Fibroblast of lung (primary cell): Measurements from ENCODE around the gene KRT15. TPM values are rescaled to one million over a fixed set of nuclear protein-coding genes. Genes with fewer than 3 reads are reported as not detected.

ENCODE experiments used
- DNase-seq, 2 donors: peaks; one replicate each; pipeline versions ENCODE4 v3.0.0 to v3.0.0-alpha.2; 2010; ENCODE audit warnings: low read depth in 2 of 2
- H2AFZ ChIP-seq: 2 replicates; pipeline ENCODE4 v1.5.1; 2012; ENCODE audit warnings: low read length, control low read depth, inconsistent platforms
- H3K27ac ChIP-seq: 2 replicates; pipeline ENCODE4 v1.5.1; 2011; ENCODE audit warnings: low read length, control low read depth; ENCODE audit not compliant: insufficient read depth
- H3K27me3 ChIP-seq: 2 replicates; pipeline ENCODE4 v1.5.1; 2011; ENCODE audit warnings: mild to moderate bottlenecking, low read length; ENCODE audit not compliant: control insufficient read depth, insufficient read depth
- H3K36me3 ChIP-seq: 2 replicates; pipeline ENCODE4 v1.5.1; 2011; ENCODE audit warnings: low read length; ENCODE audit not compliant: control insufficient read depth, insufficient read depth
- H3K4me1 ChIP-seq: 2 replicates; pipeline ENCODE4 v1.5.1; 2011; ENCODE audit warnings: low read length; ENCODE audit not compliant: control insufficient read depth, insufficient read depth; ENCODE audit errors: extremely low read depth
- H3K4me2 ChIP-seq: 2 replicates; pipeline ENCODE4 v1.5.1; 2011; ENCODE audit warnings: low read length, control low read depth; ENCODE audit not compliant: insufficient read depth; ENCODE audit errors: extremely low read depth
- H3K4me3 ChIP-seq, 4 experiments: fragments of 200-600 bp in 1 of 4; sonication (generic) in 1 of 4; replicated peaks in 1 of 4; 2 replicates each; pipeline ENCODE4 v1.5.1; 2011 to 2016; ENCODE audit warnings: low read length in 4 of 4, low read depth in 3 of 4, mild to moderate bottlenecking in 3 of 4, control low read depth in 2 of 4, inconsistent platforms in 1 of 4, mixed read lengths in 1 of 4; ENCODE audit not compliant: insufficient read depth in 1 of 4; ENCODE audit errors: control extremely low read depth in 1 of 4
- H3K79me2 ChIP-seq: 2 replicates; pipeline ENCODE4 v1.5.1; 2012; ENCODE audit warnings: mild to moderate bottlenecking, low read length, inconsistent platforms; ENCODE audit not compliant: control insufficient read depth, insufficient read depth
- H3K9ac ChIP-seq: 2 replicates; pipeline ENCODE4 v1.5.1; 2011; ENCODE audit warnings: mild to moderate bottlenecking, low read length, control low read depth; ENCODE audit not compliant: insufficient read depth
- H3K9me3 ChIP-seq: 2 replicates; pipeline ENCODE4 v1.5.1; 2012; ENCODE audit warnings: low read depth, low read length; ENCODE audit not compliant: control insufficient read depth, insufficient read depth
- H4K20me1 ChIP-seq: 2 replicates; pipeline ENCODE4 v1.5.1; 2011; ENCODE audit warnings: low read length; ENCODE audit not compliant: control insufficient read depth, insufficient read depth; ENCODE audit errors: extremely low read depth
- EZH2 ChIP-seq: IDR thresholded peaks from 2 replicates; pipeline ENCODE4 v1.5.1; 2012; ENCODE audit warnings: low read length, control low read depth, mild to moderate bottlenecking; ENCODE audit errors: missing control alignments
- polyA plus RNA-seq, 2 donors: library from polyadenylated mRNA; depleted of rRNA in 1 of 2; stranded (reverse) in 1 of 2; unstranded in 1 of 2; fragments of >200 nt; gene quantifications; 2 replicates each; pipeline ENCODE4 v1.2.1, GENCODE V29; 2011 to 2012; ENCODE audit warnings: missing spikeins in 1 of 2
- total RNA-seq: library from RNA; depleted of rRNA; stranded (reverse); fragments of >200 nt; gene quantifications from 2 replicates; pipeline ENCODE4 v1.2.1, GENCODE V29; 2014
- TF ChIP-seq, protein P1 (sequence below), 2 donors: IDR thresholded peaks in 1 of 2; conservative IDR thresholded peaks in 1 of 2; 1 replicate in 1 of 2; 2 replicates in 1 of 2; pipeline ENCODE4 v1.5.1; 2011 to 2012; ENCODE audit warnings: low read length in 2 of 2, control low read depth in 1 of 2, inconsistent platforms in 1 of 2, low read depth in 1 of 2, mild to moderate bottlenecking in 1 of 2

KRT15 gene
- total and polyA plus RNA-seq, 2 donors (not counting 1 experiment from before 2014, with no cell fraction given) = 0.17 to 0.47 TPM

DNA sequence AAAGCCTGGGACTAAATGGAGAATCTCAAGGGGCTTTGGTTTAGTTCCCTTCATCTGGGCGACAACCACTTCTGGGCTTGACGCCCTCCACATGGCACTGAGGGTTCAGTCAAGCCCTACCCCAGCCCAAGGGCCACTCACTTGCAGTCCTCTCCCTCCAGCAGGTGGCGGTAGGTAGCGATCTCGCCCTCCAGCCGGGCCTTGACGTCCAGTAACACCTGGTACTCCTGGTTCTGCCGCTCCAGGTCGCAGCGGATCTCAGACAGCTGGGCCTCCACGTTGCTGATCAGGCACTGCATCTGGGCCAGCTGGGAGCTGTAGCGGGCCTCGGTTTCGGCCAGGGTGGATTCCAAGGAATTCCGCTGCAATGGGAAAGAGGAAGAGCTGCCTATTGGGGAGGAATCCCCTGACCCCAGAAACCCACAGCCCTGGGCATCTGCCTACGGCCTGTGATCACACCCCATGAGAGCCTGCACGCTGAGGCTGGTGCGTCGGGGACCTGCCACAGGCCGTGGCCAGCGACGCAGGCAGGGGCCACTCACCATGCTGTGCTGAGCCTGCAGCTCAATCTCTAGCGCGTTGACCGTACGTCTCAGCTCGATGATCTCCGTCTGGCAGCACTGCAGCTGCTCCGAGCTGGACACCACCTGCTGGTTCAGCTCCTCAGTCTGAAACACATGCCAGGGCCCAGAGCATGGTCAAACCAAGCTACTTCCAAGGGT is 31.7 kb downstream of the KRT15 start:
- no peak overlapping the region for H3K27ac ChIP-seq
- no peak overlapping the region for H2AFZ ChIP-seq
- H3K4me2 ChIP-seq = no peak overlapping the region
- H3K9ac ChIP-seq = no peak overlapping the region
- no peaks in the 10 kb centered on the region for H3K4me1 ChIP-seq
- no peaks in the 10 kb centered on the region for H3K36me3 ChIP-seq
- DNase-seq = no peak
- no peaks in the 10 kb centered on the region for H3K79me2 ChIP-seq
- no peaks in the 10 kb centered on the region for H4K20me1 ChIP-seq
- no peak overlapping the region for H3K4me3 ChIP-seq
- no peaks in the 10 kb centered on the region for H3K27me3 ChIP-seq
- TF ChIP-seq, protein P1, sequence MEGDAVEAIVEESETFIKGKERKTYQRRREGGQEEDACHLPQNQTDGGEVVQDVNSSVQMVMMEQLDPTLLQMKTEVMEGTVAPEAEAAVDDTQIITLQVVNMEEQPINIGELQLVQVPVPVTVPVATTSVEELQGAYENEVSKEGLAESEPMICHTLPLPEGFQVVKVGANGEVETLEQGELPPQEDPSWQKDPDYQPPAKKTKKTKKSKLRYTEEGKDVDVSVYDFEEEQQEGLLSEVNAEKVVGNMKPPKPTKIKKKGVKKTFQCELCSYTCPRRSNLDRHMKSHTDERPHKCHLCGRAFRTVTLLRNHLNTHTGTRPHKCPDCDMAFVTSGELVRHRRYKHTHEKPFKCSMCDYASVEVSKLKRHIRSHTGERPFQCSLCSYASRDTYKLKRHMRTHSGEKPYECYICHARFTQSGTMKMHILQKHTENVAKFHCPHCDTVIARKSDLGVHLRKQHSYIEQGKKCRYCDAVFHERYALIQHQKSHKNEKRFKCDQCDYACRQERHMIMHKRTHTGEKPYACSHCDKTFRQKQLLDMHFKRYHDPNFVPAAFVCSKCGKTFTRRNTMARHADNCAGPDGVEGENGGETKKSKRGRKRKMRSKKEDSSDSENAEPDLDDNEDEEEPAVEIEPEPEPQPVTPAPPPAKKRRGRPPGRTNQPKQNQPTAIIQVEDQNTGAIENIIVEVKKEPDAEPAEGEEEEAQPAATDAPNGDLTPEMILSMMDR (conservative IDR thresholded peaks at IDR 0.05 in 1 of 2, IDR thresholded peaks at IDR 0.05 in 1 of 2; ENCODE audit: low read depth in 1 of 2, low read length in 2 of 2) = peak in 1 of 2 donors; percentile 50
- no peak for TF ChIP-seq EZH2
- H3K9me3 ChIP-seq = no peaks in the 10 kb centered on the region

DNA sequence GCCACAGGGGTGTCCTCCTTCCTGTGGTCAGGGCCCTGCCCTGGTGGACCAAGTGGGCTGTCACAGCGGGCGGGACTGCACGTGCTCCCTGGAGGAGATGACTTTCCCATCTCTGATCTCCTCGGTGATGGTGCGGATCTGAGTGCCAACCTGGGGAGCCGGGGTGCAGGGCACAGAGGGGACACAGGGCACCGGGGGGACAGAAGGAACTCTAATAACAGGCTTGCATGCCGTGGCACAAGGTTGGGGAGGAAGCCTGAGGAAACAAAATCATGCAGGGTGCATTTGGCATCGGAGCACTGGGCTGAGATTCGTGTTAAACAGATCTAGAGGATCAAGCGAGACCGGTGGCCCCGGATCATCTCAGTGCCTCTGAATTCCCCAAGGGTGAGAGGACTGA is 32.4 kb downstream of the KRT15 start:
- Histone ChIP-seq H3K79me2 (no peaks in the 10 kb centered on the region), H3K4me3 (no peak overlapping the region), H3K27ac (no peak overlapping the region), H4K20me1 (no peaks in the 10 kb centered on the region), H3K4me2 (no peak overlapping the region), H3K9ac (no peak overlapping the region), H3K9me3 (no peaks in the 10 kb centered on the region), H3K4me1 (no peaks in the 10 kb centered on the region), H2AFZ (no peak overlapping the region), H3K36me3 (no peaks in the 10 kb centered on the region), H3K27me3 (peaks cover 3% of the 10 kb centered on the region)
- DNase-seq = no peak
- TF ChIP-seq, protein P1 (conservative IDR thresholded peaks at IDR 0.05 in 1 of 2, IDR thresholded peaks at IDR 0.05 in 1 of 2; ENCODE audit: low read depth in 1 of 2, low read length in 2 of 2) = no peak
- TF ChIP-seq EZH2 = no peak

DNA sequence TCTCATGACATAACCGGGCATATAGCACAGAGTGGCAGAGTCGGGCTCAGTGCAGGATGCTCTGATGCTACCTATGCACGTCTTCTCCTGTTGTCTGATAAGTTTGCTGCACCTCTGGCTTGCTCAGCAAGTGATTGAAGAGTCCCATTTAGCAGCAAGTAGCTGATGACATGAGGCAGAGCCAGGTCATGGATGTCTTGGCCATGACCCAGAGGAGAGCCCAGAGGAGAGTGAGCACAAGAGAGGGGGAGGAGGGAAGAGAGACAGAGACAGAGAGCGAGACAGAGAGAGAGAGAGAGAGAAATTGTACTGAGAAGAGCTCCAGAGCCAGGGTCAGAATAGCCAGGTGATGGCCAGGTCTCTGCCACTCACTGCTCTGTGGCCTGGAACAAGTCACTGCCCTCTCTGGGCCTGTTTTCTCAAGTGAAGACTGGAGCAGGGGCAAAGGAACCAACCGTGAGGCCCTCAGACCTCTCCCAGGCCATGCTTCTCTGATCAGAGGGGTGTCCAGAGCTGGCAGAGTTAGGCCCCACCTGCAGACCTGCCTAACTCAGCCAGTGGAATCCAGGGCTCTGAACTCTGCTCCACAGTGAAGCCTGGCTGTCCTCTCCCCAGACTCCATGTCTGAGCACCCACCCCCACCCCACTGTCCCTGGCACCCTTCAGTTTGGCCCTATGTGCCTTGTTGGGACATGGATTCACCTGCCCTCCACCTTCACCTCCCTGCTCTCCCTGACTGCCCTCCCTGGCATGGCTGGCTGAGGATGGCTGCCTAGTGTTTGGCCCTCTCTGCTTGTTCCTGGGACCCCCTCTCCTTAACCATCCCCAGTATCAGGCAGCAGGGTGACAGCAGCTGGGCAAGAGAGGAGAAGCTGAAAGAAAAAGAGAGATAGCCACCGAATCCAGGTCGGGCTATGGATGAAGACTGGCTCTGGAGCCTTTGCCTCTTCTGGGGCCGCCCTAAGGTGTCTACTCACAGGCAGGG is 33.5 kb downstream of the KRT15 start:
- H3K27me3 ChIP-seq = peaks cover 7% of the 10 kb centered on the region
- DNase-seq = no peak
- H3K4me3 ChIP-seq = no peak overlapping the region
- no peaks in the 10 kb centered on the region for H3K4me1 ChIP-seq
- TF ChIP-seq, protein P1 (conservative IDR thresholded peaks at IDR 0.05 in 1 of 2, IDR thresholded peaks at IDR 0.05 in 1 of 2; ENCODE audit: low read depth in 1 of 2, low read length in 2 of 2) = no peak
- no peak for TF ChIP-seq EZH2
- H3K27ac ChIP-seq = no peak overlapping the region
- no peak overlapping the region for H3K4me2 ChIP-seq
- no peaks in the 10 kb centered on the region for H3K79me2 ChIP-seq
- no peaks in the 10 kb centered on the region for H3K36me3 ChIP-seq
- no peaks in the 10 kb centered on the region for H3K9me3 ChIP-seq
- no peaks in the 10 kb centered on the region for H4K20me1 ChIP-seq
- H2AFZ ChIP-seq = no peak overlapping the region
- H3K9ac ChIP-seq = no peak overlapping the region
